ENCODE results near the gene STMP1.

Gene STMP1

DNA sequence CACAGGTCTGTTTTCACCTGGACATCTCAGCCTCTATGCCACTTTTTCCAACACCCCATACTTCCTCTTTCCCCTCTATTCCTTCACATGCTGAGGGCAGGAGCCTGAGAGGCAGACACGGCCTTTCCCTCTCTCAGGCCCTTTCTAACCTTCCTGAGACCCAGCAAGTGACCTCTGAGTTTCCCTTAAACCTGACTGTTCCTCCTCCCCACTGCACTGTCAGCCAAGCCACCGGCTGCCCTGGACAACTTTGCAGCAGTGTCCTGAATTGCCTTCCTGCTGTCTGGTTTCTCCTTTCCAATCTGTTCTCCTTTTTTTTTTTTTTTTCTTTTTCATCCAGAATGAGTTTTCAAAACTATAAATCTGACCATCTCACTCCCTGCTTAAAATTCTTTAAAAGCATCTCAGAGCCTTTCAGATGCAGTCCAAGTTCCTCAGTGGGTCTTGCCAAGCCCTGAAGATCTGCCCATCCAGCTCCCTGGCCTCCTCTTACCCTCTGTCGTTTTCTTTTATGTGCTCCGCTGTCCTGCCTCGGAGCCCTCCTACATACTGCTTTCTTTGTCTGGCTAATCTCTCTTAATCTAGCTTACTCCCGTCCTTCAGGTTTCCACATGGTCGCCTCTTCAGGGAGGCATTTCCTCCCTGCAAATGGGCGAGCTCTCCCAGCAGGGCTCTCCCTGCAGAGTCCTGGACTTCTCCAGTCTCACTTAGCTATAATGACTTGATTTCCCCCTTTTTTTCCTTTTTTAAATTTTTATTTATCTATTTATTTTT is 35.1 kb downstream of the STMP1 start:
- DNase-seq (ENCODE audit: low read depth in 2 of 2) = no peak

DNA sequence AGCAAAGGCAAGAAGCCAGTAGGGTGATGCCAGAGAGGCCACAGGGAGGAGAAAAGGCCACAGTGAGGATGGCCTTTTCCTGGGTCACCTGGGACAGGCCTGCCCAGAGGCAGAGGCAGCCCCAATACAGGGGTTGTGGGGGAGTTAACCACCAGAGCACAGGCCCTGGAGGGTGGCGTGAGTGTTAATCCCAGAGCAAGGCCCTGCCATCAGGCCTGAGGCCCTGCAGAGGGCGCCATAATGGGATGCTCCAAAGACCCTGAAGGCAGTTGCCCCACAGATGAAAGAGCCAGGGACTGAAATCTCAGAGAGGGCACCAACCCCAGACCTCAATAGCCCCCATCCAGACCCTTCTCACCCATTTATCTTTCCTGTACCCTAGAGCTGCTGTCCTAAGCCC is 41.8 kb downstream of the STMP1 start:
- DNase-seq (ENCODE audit: low read depth in 2 of 2) = no peak

DNA sequence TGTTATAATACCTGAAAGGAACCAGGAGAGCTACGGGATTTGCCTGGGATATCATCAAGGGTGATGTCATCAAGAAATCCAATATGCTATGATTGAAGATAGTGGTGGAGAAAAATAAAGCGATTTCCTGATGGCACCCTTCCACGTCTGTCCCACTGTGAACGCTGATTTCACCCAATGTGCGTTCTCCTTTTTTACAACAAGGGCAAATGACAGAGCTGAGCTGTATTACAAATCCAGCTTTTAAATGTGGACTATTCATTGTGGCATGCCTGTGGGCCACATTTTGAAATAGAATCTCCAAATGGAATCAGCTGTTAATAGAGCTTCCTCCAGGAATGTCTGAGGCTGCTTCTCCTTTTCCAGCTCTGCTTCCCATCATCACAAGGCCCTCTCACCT is 42.4 kb downstream of the STMP1 start:
- no peak for DNase-seq (ENCODE audit: low read depth in 2 of 2)

DNA sequence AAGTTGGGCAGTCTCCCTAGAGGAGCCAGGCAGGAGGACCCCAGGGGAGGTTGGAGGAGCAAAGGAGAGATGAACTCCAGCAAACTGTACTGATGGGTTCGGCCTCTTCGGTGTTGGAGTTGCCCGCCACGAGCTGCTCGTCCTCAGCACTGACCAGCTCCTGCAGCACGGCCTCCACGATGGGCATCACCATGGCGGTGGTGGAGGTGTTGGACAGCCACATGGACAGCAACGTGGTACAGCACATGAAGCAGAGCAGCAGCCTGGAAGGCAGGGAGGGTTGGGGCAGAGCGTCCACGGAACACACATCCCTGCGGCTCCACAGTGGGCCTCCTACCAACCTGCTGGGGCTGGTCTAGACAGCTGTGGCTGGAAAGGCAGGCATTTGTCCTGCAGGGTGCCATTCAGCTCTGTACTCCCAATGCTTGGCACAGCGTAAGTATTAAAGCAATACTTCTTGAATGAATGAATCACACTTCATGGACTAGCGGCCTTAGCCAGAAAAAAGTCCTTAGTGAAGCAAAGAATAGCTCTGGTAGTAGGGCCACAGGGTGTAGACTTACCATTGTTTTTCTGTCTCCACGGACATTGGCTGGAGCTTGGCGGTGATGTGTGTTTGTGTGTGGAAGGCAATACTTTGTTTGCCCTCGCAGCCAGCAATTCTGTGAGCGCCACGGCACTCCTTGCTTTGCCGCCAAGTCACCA is 43.9 kb downstream of the STMP1 start:
- no peak for DNase-seq (ENCODE audit: low read depth in 2 of 2)

DNA sequence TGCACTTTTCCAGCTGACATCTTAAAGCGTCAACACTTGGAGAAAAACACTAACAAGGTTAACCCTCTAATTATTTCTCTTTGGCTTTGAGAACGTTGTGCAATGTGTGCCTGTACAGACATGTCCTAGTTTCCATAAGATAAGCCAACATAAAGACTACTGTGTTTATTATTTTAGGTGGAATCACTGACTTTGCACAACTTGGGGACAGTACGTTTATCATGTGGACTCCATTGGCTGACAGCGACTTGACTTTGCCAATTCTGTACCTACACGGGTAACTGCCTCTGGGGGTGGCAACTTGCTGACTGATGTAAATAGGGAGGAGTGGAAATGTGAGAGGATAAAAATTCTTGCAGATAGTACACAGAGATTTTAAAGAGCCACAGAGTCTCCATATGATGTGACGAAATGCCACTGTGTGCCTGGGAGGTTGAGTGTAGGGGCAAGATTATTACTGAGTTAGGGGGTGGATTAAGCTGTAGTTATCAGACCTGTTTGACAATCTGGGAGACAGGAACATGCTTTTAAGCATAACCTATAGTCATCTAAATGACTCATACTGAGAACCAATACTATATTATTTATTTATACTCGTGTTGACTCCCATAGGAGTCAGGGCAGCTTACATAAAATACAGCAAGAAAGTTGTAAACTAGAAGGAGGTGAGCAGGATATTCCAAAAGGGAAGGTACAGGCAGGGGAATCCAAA is 44.7 kb downstream of the STMP1 start:
- DNase-seq (ENCODE audit: low read depth in 2 of 2) = no peak

DNA sequence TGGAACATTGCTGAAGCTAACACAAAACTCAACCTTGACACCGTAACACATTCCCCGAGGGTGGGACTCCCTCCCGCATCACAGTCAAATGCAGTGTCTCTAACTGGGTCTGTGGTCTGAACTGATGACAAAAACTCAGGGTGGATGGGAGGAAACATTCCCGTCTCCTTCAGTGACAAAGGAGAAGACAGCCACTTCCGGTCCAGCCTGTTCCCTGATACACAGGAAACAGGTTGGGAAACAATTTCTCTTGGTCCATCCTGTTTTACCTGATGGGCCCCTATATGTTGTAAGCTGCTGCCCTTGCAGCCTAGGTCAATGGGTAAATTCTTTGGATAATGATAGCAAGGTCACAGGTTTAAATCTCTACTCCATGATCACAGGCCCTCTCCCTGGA is 45.3 kb downstream of the STMP1 start:
- DNase-seq (ENCODE audit: low read depth in 2 of 2) = no peak

DNA sequence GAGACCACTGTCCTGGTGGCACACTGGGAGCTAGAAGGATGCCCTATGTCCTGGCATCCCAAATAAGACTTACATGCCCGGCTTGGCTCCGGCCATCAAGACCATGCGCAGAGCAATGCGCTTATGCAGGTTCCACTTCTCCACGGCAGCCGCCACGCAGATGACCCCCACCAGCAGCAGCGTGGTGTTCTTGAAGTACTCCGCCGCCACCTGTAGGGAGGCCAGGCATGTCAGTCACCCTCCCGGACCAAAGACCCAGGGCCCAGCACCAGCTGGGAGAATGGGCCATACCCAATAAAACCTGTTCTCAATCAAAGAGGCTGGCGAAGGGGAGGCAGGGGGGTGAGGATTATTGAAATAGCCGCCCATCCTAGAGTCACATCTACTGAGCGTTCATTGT is 45.7 kb downstream of the STMP1 start:
- DNase-seq (ENCODE audit: low read depth in 2 of 2) = no peak

DNA sequence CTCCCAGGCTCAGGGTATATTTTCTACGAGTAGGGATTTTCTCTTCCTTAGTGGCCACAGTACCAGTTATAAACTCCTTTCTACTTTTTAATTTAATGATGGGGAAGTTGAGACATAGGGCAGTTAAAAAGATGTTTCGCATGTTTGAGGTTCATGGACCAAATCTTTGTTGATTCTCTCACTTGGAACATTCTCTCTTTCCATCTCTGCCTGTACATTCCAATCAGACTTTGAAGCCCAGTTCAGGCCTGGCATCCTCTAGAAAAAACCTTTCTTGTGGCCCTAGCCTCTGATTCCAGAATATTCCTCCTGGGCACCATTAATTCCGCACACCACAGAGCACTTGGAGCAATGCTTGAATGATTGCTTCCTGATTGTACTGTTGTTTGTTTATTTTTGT is 47.2 kb downstream of the STMP1 start:
- no peak for DNase-seq (ENCODE audit: low read depth in 2 of 2)

DNA sequence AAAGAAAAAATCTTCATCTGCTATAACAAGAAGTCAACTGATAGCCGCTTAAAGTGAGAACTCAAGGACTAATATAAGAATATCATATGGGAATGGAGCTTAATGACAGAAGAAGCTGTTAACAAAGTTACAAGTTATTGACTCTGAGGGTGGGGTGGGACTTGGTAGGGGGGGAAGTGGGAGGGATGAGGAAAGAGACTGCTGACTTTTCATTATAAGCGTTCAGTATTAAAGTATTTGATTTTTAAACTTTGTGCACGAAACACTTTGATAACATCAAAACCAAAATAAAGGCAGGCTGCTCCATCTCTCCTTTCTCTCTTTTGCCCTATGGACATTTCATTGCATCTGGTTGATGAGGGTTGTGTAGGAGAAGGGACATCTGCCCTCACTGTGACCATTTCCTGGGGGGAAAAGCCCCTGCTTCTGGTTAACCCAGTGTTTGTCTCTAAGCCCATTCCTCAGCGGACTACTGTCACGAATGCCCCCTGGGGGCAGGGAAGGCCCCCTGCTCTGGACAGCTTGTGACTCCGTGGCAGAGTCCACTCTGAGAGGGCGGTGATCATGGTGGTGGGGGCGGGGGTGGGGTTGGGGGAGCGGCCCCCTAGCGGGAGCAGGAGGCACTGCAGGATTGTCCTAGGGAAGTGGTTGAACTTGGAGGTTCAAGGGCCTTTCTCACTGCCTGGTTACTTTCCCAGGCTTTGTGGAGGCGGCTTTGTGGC is 48.3 kb downstream of the STMP1 start:
- DNase-seq (ENCODE audit: low read depth in 2 of 2) = no peak

DNA sequence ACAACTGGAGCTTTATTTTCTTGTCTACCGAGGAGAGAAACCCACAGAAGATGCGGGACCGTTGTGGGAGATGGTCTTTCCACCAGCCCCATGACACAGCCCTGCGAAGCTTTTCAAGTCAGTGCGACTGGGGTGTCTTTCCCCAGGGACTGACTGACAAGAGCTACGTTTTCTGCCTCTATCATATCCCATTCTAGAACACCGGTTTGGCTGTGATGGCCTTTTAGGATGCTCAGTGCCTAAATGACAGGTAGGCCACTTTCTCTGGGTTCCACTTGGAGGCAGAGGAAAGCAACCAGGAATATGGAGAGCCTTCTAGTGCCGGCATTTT is 48.8 kb downstream of the STMP1 start:
- DNase-seq (ENCODE audit: low read depth in 2 of 2) = no peak

DNA sequence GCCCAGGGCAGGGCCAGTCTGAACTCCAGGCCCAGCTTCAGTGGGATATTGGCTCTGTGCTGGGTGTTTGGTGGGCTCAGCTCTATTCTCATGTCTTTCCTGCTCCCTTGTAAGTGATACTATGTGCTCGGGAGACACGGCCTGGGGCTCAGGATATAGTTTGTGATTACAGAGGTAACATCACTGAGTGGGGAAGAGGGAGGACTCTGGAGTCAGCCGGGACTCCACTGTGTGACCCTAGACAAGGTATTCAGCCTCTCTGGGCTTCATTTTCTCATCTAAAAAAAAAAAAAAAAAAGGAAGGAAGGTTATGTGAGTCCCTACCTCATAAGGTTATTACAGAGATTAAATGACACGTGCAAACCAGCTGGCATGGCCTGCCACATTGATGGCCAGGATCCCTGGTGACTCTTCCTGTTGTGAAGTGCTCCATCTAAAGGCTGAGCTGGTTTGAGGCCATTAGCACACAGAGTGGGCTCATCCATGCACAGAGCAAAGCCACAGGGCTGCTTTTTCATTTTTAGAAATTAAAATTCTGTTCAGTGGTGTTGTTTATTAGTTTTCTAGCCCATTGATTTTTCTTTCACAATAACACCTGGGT is 50.0 kb downstream of the STMP1 start:
- DNase-seq (ENCODE audit: low read depth in 2 of 2) = no peak

DNA sequence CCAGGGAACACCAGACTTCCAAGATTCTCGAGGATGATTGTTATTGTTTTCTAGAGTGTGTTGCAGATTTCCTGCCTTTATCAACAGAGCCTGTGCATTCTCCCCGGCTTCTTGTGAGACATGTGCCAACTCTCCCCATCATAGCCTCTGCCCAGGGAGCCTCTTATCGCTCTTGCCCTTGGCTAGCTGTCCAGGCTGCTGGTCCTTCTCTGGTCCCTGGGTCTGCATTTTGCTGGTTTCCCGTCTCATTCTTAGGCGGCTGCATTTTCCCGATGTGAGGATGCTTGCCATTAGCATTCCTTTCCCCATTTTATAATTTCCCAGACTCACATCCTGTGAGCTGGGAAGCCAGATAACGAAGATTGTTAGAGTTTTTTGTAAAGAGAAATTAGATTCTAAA is 50.5 kb downstream of the STMP1 start:
- DNase-seq (ENCODE audit: low read depth in 2 of 2) = no peak

DNA sequence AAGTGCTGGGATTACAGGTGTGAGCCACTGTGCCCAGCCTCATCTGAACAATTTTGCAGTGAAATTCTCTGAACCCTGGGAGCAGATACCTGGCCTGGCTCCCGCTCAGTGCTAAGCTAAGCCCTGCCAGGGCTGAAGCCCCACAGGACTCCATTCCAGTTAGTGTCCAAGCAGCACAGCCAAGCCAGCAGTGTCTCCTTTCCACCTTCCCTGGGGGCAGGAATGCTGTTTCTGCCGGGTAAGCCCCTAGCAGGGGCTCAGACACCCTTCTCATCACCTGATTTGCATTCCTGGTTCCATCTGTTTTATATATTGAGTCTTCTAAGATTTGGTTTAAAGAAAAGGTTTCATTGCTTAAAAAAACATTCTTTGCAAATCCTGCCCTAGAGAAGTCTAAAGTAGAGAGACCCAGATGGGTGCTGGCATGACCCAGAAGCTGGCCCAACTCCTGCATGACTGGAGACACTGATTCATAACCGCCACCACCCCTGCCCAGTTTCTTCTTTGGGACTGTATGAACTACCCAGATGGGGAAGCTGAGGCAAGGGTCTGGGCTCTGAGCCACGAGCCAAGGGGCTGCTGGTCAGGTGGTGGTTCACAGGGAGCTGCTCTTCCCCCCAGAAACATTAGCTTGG is 51.6 kb downstream of the STMP1 start:
- DNase-seq (ENCODE audit: low read depth in 2 of 2) = no peak

DNA sequence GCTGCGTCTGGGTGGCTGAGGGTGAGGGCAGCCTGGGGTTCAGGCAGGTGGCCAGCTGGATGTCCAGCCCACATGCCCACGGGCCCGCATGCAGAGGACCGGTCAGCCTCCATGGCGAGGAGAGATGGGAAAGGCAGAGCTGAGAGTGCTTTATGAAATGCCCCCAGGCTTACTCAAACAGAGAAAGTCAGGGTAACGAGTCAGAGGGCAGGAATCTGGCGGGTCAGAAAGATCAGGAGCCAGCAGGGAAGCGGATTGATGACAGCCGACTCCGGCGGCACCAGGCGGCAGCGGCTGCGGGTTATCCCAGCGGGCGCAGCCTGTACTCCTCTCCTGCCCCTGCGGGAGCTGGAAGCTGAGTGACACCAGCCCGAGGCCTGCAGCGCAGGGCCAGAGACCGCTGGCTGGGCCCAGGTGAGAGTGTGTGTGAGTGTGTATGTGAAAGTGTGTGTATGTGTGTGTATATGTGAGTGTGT is 52.3 kb downstream of the STMP1 start:
- no peak for DNase-seq (ENCODE audit: low read depth in 2 of 2)

DNA sequence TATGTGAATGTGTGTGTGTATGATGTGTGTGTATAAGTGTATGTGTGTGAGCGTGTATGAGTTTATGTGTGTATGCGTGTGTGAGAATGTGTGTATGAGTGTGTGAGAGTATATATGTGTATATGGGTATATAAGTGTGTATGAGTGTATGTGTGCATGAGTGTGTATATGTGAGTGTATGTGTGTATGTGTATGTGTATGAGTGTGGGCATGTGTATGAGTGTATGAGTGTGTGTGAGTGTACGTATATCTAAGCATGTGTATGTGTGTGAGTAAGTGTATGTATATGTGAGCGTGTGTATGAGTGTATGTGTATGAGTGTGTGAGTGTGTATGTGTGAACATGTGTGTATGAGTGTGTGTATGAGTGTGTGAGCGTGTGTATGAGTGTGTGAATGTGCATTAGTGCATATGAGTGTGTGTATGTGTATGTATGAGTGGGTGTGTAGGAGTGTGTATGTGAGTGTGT is 52.8 kb downstream of the STMP1 start:
- DNase-seq (ENCODE audit: low read depth in 2 of 2) = no peak

DNA sequence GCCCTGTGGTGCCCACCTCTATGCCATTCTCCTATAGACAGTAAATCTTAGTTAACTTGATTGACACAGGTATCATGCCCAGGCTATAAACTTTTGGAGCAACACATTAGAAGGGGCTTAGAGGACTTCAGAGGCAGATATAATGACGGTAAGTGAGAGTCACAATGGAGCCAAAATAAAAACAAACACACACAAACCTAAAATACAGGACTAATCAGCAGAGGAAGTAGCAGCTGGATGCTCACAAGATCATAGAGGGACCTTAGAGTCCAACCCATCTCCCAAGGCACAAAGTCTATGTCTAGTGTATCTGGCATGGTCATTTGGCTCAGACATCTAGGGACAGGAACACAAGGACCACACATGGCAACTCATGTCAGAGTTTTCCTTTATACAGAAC is 53.4 kb downstream of the STMP1 start:
- DNase-seq (ENCODE audit: low read depth in 2 of 2) = no peak

DNA sequence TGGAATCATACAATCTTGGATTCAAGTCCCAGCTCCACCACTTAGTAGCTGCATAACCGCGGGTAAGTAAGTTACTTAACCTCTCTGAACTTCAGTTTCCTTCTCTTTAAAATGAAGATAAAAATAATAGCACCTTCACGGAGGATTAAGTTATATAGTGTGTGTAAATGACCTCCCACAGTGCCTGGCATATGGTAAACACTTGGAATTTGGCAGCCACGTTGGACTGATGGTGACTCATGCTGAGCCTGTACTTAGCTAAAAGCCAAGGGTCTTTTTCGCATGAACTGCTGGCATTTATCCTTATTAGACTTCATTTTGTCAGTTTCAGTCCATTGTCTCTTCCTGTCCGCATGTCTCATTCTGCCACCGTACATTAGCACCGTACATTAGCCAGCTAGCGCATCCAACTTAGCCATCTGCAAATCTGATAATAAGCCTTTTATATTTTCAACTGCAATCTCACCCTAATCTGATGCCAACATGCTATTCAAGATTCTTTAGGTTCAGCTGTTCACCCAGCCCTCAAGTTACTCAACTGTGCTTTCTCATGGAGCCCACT is 54.4 kb downstream of the STMP1 start:
- no peak for DNase-seq (ENCODE audit: low read depth in 2 of 2)

DNA sequence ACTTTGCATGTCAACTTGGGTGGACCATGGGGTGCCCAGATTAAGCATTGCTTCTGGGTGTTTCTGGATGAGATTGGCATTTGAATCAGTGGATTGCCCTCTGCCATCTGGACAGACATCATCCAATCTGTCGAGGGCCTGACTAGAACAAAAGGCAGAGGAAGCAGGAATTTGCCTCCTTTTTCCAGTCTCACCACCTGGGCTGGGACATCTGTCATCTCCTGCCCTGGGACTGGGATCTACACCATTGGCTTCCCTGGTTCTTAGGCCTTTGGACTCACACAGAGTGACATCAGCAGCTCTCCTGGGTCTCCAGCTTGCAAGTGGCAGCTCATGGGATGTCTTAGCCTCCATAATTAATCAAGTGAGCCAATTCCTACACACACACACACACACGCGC is 55.4 kb downstream of the STMP1 start:
- no peak for DNase-seq (ENCODE audit: low read depth in 2 of 2)

DNA sequence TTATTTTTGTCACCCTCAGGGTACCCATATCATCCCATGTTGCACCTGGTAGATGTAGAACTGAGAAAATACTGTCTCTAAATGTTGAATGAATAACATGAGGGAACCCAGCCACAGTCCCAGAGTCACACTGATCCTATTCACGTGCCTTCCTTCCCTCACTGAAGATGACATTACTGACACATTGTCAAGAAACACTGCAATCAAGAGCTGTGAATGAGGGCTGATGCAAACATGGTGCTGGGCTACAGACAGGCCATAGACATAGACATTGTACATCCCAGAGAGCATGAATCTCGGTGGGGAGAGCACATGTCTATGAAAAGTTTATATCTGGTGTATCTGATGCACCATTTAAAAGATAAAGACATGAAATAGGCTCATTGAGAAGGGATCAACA is 55.9 kb downstream of the STMP1 start:
- DNase-seq (ENCODE audit: low read depth in 2 of 2) = no peak

DNA sequence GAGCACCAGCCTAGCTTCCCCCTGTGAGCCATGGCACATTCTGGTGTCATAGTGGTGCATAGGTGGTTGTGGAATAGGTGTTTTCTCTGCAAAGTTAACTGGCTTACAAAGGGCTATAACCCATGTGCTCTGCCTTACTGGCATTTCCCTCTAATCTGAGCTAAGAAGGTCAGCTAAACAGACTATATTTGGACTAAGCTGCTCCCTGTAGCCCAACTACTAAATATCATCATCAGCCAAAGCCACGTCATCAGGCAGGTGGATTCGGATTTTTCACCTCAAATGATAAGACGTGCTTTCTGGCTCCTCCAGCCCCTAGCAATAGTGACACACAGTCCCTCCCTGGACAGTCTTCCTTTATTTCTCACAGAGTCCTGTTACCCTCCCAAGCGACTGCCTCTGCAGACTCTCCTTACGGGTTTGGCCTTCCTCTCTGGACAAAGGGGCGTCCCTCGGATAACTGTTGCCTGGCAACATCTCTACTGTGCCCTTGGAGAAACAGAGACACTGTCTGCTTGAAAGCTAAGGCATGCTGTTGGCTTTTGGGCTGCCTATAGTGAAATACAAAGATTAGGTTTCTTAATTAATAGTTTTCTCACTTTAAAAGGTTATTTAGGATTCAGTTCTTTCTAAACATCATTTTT is 56.6 kb downstream of the STMP1 start:
- no peak for DNase-seq (ENCODE audit: low read depth in 2 of 2)
